ENCODE results near the gene AGMO.

GRCh38 chr7:15288741-15289140 lies 273.1 kb downstream of the AGMO start:
- TF ChIP-seq, protein P1, sequence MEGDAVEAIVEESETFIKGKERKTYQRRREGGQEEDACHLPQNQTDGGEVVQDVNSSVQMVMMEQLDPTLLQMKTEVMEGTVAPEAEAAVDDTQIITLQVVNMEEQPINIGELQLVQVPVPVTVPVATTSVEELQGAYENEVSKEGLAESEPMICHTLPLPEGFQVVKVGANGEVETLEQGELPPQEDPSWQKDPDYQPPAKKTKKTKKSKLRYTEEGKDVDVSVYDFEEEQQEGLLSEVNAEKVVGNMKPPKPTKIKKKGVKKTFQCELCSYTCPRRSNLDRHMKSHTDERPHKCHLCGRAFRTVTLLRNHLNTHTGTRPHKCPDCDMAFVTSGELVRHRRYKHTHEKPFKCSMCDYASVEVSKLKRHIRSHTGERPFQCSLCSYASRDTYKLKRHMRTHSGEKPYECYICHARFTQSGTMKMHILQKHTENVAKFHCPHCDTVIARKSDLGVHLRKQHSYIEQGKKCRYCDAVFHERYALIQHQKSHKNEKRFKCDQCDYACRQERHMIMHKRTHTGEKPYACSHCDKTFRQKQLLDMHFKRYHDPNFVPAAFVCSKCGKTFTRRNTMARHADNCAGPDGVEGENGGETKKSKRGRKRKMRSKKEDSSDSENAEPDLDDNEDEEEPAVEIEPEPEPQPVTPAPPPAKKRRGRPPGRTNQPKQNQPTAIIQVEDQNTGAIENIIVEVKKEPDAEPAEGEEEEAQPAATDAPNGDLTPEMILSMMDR (IDR thresholded peaks at IDR 0.05; ENCODE audit: insufficient read depth, low read length, poor library complexity, severe bottlenecking), result no peak
- TF ChIP-seq EZH2phosphoT487 (conservative IDR thresholded peaks at IDR 0.05; ENCODE audit: low read length), result no peak

All from SU-DHL-6 (cell line).